EH (cell line): Measurements from ENCODE around the gene CDH13.

Experiments used
- DNase-seq: peaks from one replicate; pipeline ENCODE4 v3.0.0-alpha.2; 2015; ENCODE audit warnings: low read depth

Gene CDH13

GRCh38 chr16:83722456-83723183 is 1095.9 kb downstream of the CDH13 start:
- DNase-seq: no peak

GRCh38 chr16:83723244-83723643 is 1096.5 kb downstream of the CDH13 start:
- peak; percentile 49 for DNase-seq

- no peak for DNase-seq
Measured at GRCh38 chr16:83723901-83724300, 1097.1 kb downstream of the CDH13 start.

- DNase-seq: no peak
Measured at GRCh38 chr16:83724585-83724984, 1097.8 kb downstream of the CDH13 start.

- DNase-seq: no peak
Measured at GRCh38 chr16:83725313-83725712, 1098.5 kb downstream of the CDH13 start.

GRCh38 chr16:83727018-83727417 is 1100.2 kb downstream of the CDH13 start:
- peak; percentile 67 for DNase-seq

- DNase-seq: no peak
Measured at GRCh38 chr16:83727751-83728352, 1101.1 kb downstream of the CDH13 start.

- no peak for DNase-seq
Measured at GRCh38 chr16:83728492-83728891, 1101.7 kb downstream of the CDH13 start.

- no peak for DNase-seq
Measured at GRCh38 chr16:83730812-83731211, 1104.0 kb downstream of the CDH13 start.

- no peak for DNase-seq
Measured at GRCh38 chr16:83732536-83732935, 1105.8 kb downstream of the CDH13 start.

- DNase-seq: no peak
Measured at GRCh38 chr16:83733301-83733700, 1106.5 kb downstream of the CDH13 start.

GRCh38 chr16:83734136-83734535 is 1107.4 kb downstream of the CDH13 start:
- DNase-seq: no peak

- no peak for DNase-seq
Measured at GRCh38 chr16:83737729-83738354, 1111.1 kb downstream of the CDH13 start.

- no peak for DNase-seq
Measured at GRCh38 chr16:83738923-83739503, 1112.2 kb downstream of the CDH13 start.

GRCh38 chr16:83742124-83742899 is 1115.5 kb downstream of the CDH13 start:
- DNase-seq: peak; percentile 11

- DNase-seq: no peak
Measured at GRCh38 chr16:83743241-83743640, 1116.5 kb downstream of the CDH13 start.

- DNase-seq: no peak
Measured at GRCh38 chr16:83743720-83744119, 1117.0 kb downstream of the CDH13 start.

GRCh38 chr16:83744441-83744981 is 1117.7 kb downstream of the CDH13 start:
- DNase-seq: peak; percentile 76

GRCh38 chr16:83746611-83747010 is 1119.8 kb downstream of the CDH13 start:
- DNase-seq: no peak

- DNase-seq: no peak
Measured at GRCh38 chr16:83747936-83748335, 1121.2 kb downstream of the CDH13 start.

GRCh38 chr16:83755391-83755790 is 1128.6 kb downstream of the CDH13 start:
- DNase-seq: no peak
